ENCODE results near the gene TFCP2L1.
"Not testable (repeated sequence)": the region's sequence is repeated elsewhere in the genome, so short reads cannot be mapped to it uniquely, and the experiment has no call there.

The TFCP2L1 gene

DNA sequence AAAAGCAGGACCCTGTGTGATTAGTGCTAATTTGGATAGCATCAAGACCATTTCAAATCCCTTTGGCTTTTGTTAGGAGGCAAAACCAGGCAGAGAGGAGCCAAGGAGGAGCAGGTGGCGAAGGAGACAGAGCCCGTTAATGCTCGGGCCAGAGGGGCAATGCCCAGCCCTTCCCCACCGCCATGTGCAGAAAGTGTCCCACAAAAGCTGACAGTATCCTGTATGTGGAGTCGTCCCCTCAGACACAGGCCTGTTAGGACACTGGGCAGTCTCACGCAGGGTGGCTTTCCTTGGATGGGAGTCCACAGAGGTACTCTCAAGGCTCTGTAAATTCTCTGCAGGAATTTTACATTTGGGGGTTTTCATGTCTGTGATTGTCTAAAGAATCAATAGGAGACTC is 44.8 kb upstream of the TFCP2L1 start:
- no peaks in the 10 kb centered on the region for H3K36me3 ChIP-seq
- TF ChIP-seq, protein P1, sequence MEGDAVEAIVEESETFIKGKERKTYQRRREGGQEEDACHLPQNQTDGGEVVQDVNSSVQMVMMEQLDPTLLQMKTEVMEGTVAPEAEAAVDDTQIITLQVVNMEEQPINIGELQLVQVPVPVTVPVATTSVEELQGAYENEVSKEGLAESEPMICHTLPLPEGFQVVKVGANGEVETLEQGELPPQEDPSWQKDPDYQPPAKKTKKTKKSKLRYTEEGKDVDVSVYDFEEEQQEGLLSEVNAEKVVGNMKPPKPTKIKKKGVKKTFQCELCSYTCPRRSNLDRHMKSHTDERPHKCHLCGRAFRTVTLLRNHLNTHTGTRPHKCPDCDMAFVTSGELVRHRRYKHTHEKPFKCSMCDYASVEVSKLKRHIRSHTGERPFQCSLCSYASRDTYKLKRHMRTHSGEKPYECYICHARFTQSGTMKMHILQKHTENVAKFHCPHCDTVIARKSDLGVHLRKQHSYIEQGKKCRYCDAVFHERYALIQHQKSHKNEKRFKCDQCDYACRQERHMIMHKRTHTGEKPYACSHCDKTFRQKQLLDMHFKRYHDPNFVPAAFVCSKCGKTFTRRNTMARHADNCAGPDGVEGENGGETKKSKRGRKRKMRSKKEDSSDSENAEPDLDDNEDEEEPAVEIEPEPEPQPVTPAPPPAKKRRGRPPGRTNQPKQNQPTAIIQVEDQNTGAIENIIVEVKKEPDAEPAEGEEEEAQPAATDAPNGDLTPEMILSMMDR (IDR thresholded peaks at IDR 0.05; ENCODE audit: low read depth, low read length), result no peak
- H3K27me3 ChIP-seq (ENCODE audit: insufficient read depth, low read depth, severe bottlenecking), result no peaks in the 10 kb centered on the region
- no peak overlapping the region for H3K4me3 ChIP-seq (ENCODE audit: low read depth, low read length)
- H3K27ac ChIP-seq, result no peak overlapping the region
- H3K9me3 ChIP-seq (ENCODE audit: severe bottlenecking), result no peaks in the 10 kb centered on the region
- DNase-seq, result no peak

DNA sequence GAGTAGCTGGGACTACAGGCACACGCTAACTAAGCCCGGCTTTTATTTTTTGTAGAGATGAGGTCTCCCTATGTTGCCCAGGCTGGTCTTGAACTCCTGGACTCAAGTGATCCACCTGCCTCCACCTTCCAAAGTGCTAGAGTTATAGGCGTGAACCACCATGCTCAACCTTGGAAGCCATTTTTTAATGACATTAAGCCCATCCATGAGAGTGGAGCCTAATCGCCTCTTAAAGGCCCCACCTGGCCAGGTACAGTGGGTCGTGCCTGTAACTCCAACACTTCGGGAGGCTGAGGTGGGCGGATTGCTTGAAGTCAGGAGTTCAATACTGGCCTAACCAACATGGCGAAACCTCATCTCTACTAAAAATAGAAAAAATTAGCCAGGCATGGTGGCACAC is 41.6 kb upstream of the TFCP2L1 start:
- TF ChIP-seq, protein P1 (IDR thresholded peaks at IDR 0.05; ENCODE audit: low read depth, low read length), result no peak

DNA sequence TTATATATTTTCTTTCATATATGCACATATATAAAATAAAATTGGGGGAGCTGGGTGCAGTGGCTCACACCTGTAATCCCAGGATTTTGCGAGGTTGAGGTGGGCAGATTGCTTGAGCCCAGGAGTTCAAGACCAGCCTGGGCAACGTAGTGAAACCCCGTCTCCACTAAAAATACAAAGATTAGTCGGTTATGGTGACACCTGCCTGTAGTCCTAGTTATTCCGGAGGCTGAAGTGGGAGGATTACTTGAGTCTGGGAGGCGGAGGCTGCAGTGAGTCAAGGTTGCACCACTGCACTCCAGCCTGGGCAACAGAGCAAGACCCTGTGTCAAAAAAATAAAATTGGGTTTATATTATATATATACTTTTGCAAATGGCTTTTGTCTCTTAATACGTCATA is 39.6 kb upstream of the TFCP2L1 start:
- DNase-seq, result no peak
- H3K4me3 ChIP-seq (ENCODE audit: low read depth, low read length), result no peak overlapping the region
- TF ChIP-seq, protein P1 (IDR thresholded peaks at IDR 0.05; ENCODE audit: low read depth, low read length), result no peak
- no peaks in the 10 kb centered on the region for H3K27me3 ChIP-seq (ENCODE audit: insufficient read depth, low read depth, severe bottlenecking)
- H3K9me3 ChIP-seq (ENCODE audit: severe bottlenecking), result no peaks in the 10 kb centered on the region
- H3K27ac ChIP-seq, result no peak overlapping the region
- no peaks in the 10 kb centered on the region for H3K36me3 ChIP-seq

More for the DNA sequence above, 41.6 kb upstream of the TFCP2L1 start:
- Histone ChIP-seq H3K4me3 (ENCODE audit: low read depth, low read length) (no peak overlapping the region), H3K27me3 (ENCODE audit: insufficient read depth, low read depth, severe bottlenecking) (no peaks in the 10 kb centered on the region), H3K36me3 (no peaks in the 10 kb centered on the region), H3K27ac (no peak overlapping the region), H3K9me3 (ENCODE audit: severe bottlenecking) (no peaks in the 10 kb centered on the region)
- no peak for DNase-seq

DNA sequence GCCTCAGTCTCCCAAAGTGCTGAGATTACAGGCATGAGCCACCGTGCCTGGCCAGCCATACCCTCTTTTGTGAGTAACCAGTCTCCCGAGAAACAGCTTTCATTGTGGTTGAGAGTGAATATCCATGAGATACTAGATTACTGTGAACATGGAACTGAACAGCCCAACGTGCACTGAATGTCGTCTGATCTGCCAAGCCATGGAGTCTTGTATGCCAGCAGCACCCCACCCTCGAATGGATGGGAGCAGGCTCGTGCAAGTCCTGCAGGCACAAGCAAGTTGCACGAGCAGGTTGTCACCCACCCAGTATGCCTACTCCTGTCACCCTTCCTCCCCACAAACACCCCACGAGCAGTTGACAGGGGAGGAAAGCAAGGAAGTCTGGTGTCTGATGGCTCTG is 36.5 kb upstream of the TFCP2L1 start:
- no peak overlapping the region for H3K27ac ChIP-seq
- no peaks in the 10 kb centered on the region for H3K9me3 ChIP-seq (ENCODE audit: severe bottlenecking)
- no peaks in the 10 kb centered on the region for H3K36me3 ChIP-seq
- no peak for DNase-seq
- no peak overlapping the region for H3K4me3 ChIP-seq (ENCODE audit: low read depth, low read length)
- TF ChIP-seq, protein P1 (IDR thresholded peaks at IDR 0.05; ENCODE audit: low read depth, low read length), result no peak
- H3K27me3 ChIP-seq (ENCODE audit: insufficient read depth, low read depth, severe bottlenecking), result no peaks in the 10 kb centered on the region

DNA sequence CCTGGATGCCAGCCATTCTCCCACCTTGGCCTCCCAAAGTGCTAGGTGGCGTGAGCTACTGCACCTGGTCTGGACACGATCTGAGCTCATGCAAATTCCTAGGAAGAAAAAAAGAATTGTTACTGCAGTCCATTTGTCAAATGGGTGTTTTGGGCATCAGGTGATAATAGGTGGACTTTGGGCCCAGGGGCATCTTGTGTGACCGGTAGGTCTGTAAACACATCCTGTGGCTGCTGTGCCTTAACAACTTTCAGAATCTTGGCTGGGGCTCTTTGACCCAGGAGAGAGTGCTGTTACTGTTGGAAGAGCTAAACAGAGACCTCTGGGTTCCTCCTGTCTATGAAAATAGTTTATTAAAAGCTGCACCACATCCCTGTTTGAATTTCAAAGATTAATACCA is 34.9 kb upstream of the TFCP2L1 start:
- H3K9me3 ChIP-seq (ENCODE audit: severe bottlenecking), result no peaks in the 10 kb centered on the region
- H3K4me3 ChIP-seq (ENCODE audit: low read depth, low read length), result no peak overlapping the region
- TF ChIP-seq, protein P1 (IDR thresholded peaks at IDR 0.05; ENCODE audit: low read depth, low read length), result no peak
- no peaks in the 10 kb centered on the region for H3K27me3 ChIP-seq (ENCODE audit: insufficient read depth, low read depth, severe bottlenecking)
- no peak for DNase-seq
- no peaks in the 10 kb centered on the region for H3K36me3 ChIP-seq
- H3K27ac ChIP-seq, result no peak overlapping the region

DNA sequence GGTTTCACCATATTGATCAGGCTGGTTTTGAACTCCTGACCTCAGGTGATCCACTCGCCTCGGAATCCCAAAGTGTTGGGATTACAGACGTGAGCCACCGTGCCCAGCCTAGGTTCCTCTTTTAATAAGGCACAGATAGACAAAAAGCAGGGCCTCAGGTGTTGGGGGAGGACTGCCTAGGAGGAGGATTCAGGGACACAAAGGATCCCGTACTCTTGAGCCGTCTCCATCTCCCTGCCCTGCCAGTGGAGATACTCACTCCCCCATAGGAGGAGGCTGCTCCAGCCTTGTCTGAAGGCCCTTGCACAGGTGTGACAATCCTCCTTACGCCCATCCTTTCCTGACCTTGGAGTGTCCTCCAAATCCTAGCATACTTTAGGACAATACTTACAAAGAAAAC is 32.0 kb upstream of the TFCP2L1 start:
- H3K27ac ChIP-seq, result no peak overlapping the region
- DNase-seq, result no peak
- H3K9me3 ChIP-seq (ENCODE audit: severe bottlenecking), result no peaks in the 10 kb centered on the region
- no peaks in the 10 kb centered on the region for H3K27me3 ChIP-seq (ENCODE audit: insufficient read depth, low read depth, severe bottlenecking)
- TF ChIP-seq, protein P1 (IDR thresholded peaks at IDR 0.05; ENCODE audit: low read depth, low read length), result no peak
- no peak overlapping the region for H3K4me3 ChIP-seq (ENCODE audit: low read depth, low read length)
- H3K36me3 ChIP-seq, result no peaks in the 10 kb centered on the region

DNA sequence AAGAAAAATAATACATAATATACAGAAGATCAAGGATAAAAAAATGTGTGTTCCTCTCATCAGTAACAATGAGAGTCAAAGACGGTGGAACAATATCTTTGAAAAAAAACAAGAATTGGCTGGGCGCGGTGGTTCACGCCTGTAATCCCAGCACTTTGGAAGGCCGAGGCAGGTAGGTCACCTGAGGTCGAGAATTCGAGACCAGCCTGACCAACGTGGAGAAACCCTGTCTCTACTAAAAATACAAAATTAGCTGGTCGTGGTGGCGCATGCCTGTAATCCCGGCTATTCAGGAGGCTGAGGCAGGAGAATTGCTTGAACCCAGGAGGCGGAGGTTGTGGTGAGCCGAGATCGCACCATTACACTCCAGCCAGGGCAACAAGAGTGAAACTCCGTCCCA is 28.7 kb upstream of the TFCP2L1 start:
- not testable (repeated sequence) for H3K36me3 ChIP-seq; H3K9me3 ChIP-seq (ENCODE audit: severe bottlenecking); H3K4me3 ChIP-seq (ENCODE audit: low read depth, low read length); H3K27ac ChIP-seq; H3K27me3 ChIP-seq (ENCODE audit: insufficient read depth, low read depth, severe bottlenecking); DNase-seq
